Forelimb muscle (tissue), 1 donor: ENCODE data around the gene LMCD1. TPM values are rescaled to one million over a fixed set of nuclear protein-coding genes. Genes with fewer than 3 reads are reported as not detected.

Source experiments
- DNase-seq: peaks from one replicate; pipeline ENCODE4 v3.0.0-alpha.2; 2013; ENCODE audit warnings: low read depth
- polyA plus RNA-seq: library from polyadenylated mRNA; unstranded; fragments of 120-200 nt; gene quantifications from one replicate; pipeline ENCODE4 v1.2.1, GENCODE V29; 2013; ENCODE audit not compliant: insufficient read length

The LMCD1 gene
- polyA plus RNA-seq, 1 donor: 253 TPM

GRCh38 chr3:8584661-8585060 lies 83.0 kb downstream of the LMCD1 start:
- DNase-seq: no peak

GRCh38 chr3:8589880-8590556 lies 88.4 kb downstream of the LMCD1 start:
- DNase-seq: no peak

- no peak for DNase-seq
Observed at GRCh38 chr3:8593021-8593827, 91.6 kb downstream of the LMCD1 start.

- DNase-seq: no peak
Observed at GRCh38 chr3:8595252-8595651, 93.6 kb downstream of the LMCD1 start.

GRCh38 chr3:8595695-8596115 lies 94.1 kb downstream of the LMCD1 start:
- DNase-seq: no peak

GRCh38 chr3:8596321-8597218 lies 94.9 kb downstream of the LMCD1 start:
- DNase-seq: no peak

- DNase-seq: no peak
Observed at GRCh38 chr3:8597219-8597853, 95.7 kb downstream of the LMCD1 start.

- DNase-seq: no peak
Observed at GRCh38 chr3:8599146-8599545, 97.5 kb downstream of the LMCD1 start.

- DNase-seq: no peak
Observed at GRCh38 chr3:8600457-8600856, 98.8 kb downstream of the LMCD1 start.

- DNase-seq: no peak
Observed at GRCh38 chr3:8603115-8603710, 101.6 kb downstream of the LMCD1 start.

GRCh38 chr3:8604006-8604405 lies 102.4 kb downstream of the LMCD1 start:
- no peak for DNase-seq

GRCh38 chr3:8604988-8605387 lies 103.4 kb downstream of the LMCD1 start:
- DNase-seq: no peak

GRCh38 chr3:8606701-8607231 lies 105.1 kb downstream of the LMCD1 start:
- no peak for DNase-seq

- peak; percentile 36 for DNase-seq
Observed at GRCh38 chr3:8607234-8608040, 105.8 kb downstream of the LMCD1 start.

GRCh38 chr3:8608041-8608790 lies 106.6 kb downstream of the LMCD1 start:
- DNase-seq: no peak

GRCh38 chr3:8608791-8609467 lies 107.3 kb downstream of the LMCD1 start:
- DNase-seq: no peak

- no peak for DNase-seq
Observed at GRCh38 chr3:8610951-8611350, 109.3 kb downstream of the LMCD1 start.

- no peak for DNase-seq
Observed at GRCh38 chr3:8617921-8618320, 116.3 kb downstream of the LMCD1 start.

- DNase-seq: no peak
Observed at GRCh38 chr3:8618950-8619349, 117.3 kb downstream of the LMCD1 start.
